ENCODE results near the gene GRB7.

DNA sequence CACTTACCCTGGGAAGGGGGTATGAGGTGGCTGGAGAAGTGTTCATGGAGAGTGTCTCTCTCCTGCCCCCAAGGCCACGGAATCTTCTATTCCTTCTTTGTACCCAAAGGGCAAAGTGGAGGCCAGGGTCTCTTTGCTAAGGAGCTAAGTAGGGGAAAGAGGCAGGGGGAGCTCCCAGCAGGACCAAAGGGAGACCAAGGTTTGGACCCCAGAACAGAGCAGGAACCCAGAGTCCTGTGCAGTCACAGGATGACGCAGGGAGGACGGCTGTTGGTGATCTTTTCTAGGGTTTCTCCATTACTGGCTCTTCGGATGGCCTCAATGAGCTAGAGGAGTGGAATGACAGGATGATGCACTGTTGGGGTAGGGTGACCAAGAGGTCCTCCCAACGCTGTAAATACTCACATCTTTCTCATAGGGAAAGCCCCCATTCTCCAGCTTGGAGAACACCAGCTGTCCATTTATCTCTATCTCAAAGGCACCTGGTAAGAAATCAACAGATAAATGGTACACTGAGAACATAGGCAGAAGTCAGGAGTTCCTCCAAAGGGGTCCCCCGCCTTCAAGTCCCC is 8.4 kb upstream of the GRB7 start:
- TF ChIP-seq CTCF (IDR thresholded peaks at IDR 0.05; ENCODE audit: low read depth, low read length) = no peak
- TF ChIP-seq POLR2A (IDR thresholded peaks at IDR 0.05; ENCODE audit: extremely low read depth, insufficient read length) = no peak
- TF ChIP-seq MYC (IDR thresholded peaks at IDR 0.05; ENCODE audit: low read depth, low read length) = no peak
- TF ChIP-seq MAX (IDR thresholded peaks at IDR 0.05; ENCODE audit: low read depth, low read length) = no peak
